OCI-LY7 (cell line): ENCODE results near the gene PCDHGB7.

ENCODE experiments used
- EZH2phosphoT487 ChIP-seq: fragments of 200-600 bp; sonication (generic); IDR thresholded peaks from 2 replicates; pipeline ENCODE4 v1.6.1; 2018; ENCODE audit warnings: low read depth, borderline replicate concordance, mild to moderate bottlenecking, mixed run types, antibody characterized with exemption, low read length, moderate library complexity, mixed read lengths
- TF ChIP-seq, protein P1 (sequence below): fragments of 200-600 bp; sonication (generic); conservative IDR thresholded peaks from 2 replicates; pipeline ENCODE4 v1.5.1; 2014; ENCODE audit warnings: mild to moderate bottlenecking, antibody characterized with exemption, low read length, moderate library complexity, mixed read lengths

DNA sequence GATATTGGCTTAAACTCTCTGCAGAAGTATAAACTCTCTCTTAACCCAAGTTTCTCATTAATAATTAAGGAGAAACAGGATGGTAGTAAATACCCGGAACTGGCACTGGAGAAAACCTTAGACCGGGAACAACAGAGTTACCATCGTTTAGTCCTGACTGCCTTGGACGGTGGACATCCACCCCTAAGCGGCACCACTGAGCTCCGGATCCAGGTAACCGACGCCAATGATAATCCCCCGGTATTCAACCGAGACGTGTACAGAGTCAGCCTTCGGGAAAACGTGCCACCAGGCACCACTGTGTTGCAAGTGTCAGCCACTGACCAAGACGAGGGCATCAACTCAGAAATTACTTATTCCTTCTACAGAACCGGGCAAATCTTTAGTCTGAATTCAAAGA, 18.9 kb upstream of the PCDHGB7 start:
- no peak for TF ChIP-seq EZH2phosphoT487
- TF ChIP-seq, protein P1, sequence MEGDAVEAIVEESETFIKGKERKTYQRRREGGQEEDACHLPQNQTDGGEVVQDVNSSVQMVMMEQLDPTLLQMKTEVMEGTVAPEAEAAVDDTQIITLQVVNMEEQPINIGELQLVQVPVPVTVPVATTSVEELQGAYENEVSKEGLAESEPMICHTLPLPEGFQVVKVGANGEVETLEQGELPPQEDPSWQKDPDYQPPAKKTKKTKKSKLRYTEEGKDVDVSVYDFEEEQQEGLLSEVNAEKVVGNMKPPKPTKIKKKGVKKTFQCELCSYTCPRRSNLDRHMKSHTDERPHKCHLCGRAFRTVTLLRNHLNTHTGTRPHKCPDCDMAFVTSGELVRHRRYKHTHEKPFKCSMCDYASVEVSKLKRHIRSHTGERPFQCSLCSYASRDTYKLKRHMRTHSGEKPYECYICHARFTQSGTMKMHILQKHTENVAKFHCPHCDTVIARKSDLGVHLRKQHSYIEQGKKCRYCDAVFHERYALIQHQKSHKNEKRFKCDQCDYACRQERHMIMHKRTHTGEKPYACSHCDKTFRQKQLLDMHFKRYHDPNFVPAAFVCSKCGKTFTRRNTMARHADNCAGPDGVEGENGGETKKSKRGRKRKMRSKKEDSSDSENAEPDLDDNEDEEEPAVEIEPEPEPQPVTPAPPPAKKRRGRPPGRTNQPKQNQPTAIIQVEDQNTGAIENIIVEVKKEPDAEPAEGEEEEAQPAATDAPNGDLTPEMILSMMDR, result no peak
